ENCODE measurements around the gene ST3GAL5. TPM values are rescaled to one million over a fixed set of nuclear protein-coding genes. Genes with fewer than 3 reads are reported as not detected.
A peak's percentile ranks its signal among the peaks of the same experiment; 100 is the strongest.

Gene ST3GAL5
- total RNA-seq, 1 donor from 2014 or later, result 46.1 TPM

GRCh38 chr2:85819811-85820510, 68.8 kb downstream of the ST3GAL5 start:
- intact Hi-C loops (cut with DNase I), result loop anchor here (1.0 to 10.0 kb wide), 2 partner anchors 185 to 198 kb away; no protein-coding TSS in a partner anchor
- DNase-seq (ENCODE audit: low spot score), result no peak
- no peak for ATAC-seq

DNA sequence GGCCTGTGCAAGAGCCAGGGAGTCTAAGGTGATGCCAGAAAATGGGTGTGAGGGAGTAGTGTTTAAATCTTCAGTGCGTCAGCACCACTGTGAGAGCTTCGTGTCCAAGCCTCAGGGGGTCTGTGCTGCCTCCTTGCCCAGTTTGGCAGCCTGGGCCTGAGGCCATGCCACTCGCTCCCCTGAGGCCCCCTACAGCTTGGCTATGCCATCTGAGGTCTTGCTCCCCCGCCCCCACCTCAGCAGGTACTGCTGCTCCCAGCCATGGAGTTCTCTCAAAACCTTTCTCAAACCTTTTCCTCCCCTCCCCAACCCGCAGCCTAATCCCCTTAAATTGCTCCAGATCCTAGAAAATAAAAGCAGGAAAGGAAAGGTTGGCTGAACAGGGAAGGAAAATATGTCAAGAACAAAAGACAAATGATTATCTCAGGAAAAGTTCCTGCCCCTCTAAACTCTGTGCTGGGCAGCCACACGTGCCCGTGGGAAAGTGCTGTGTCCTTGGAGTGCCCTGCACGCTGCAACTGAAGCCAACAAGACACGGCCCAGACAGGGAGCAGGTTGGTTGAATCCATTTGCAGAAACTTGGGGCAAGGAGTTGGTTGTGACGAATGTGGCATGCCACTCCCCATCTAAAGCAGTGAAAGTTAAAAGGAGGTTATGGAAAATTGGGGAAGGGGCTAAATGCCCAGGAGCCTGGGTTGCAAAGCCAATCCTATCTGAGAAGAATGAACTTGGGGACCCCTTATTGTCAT, 73.8 kb downstream of the ST3GAL5 start:
- no peak for ATAC-seq
- no peak for DNase-seq (ENCODE audit: low spot score)
- intact Hi-C loops (cut with DNase I), result loop anchor here (5.0 to 10.0 kb wide), 2 partner anchors 83 to 180 kb away; no protein-coding TSS in a partner anchor

DNA sequence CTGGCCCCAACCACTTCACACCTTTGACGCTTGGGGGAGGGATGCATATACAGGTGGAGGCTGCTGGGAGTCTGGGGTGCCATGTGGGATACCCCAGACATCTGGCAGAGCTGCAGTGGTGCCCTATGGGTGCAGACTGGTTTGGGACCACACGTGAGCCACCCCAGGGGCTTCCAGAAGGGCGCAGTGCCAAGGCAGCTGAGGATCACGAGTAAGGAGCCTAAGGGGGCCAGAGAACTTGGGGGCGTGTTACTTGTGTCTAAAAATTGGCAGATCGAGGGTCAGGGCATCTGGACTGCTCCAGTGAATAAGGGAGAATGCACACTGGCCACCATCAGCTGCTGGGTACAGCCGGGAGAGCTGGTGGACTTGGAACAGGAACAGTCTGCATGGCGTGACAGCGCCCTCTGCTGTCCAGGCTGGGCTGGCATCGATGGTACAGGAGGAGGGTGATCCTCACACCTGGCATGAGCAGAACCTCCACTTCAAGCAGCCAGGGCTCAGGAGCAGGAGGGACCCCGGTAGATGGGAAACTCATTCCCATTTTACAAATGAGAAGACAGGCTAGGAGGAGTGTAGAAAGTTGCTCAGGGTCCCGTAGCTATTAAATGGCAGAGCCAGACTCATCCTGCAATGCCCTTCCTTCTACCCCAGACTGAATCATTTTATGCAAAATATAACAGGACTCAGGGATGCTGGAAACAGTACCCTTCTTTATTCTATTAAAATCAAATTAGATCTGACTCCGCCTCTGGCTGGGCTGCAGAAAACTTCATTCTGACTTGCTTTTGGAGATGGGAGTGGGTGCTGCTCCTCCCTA, 74.6 kb downstream of the ST3GAL5 start:
- intact Hi-C loops (cut with DNase I), result loop anchor here (5.0 to 10.0 kb wide), 2 partner anchors 82 to 179 kb away; no protein-coding TSS in a partner anchor
- peak; percentile 96 for ATAC-seq

DNA sequence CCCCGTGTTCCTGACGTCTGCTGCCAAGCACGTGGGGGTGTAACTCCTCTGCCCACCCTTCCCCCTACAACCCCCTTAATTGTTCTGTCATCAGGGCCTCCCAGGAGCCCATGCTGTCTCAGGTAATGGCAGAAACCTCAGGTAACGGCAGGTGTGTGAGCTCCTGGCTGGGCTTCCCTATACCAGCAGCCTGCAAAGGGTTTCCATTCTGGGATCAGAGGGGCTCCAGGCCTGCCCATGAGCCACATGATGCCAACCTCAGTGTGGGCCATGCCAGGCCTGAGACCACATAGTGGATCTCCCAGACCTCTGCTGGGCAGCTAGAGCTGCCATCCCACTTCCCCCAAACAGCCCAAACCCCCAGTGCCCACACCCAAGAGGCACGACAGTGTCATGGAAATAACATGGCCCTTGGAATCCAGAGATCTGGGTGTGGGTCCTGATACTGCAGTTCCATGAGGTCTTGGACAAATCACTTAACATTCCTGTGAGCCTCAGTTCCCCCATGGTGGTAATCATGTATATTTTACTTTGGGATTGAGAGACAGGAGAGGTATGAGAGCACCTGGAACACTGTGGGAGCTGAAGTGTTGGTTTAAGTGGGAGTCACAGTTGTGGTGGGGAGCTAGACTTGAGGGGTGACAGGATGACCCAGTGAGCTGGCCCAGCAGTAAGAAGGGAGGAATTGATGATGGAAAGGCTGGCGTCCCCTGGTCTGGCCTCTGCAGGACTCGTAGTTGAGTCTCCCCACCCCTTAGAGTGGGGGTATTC, 75.4 kb downstream of the ST3GAL5 start:
- intact Hi-C loops (cut with DNase I), result loop anchor here (5.0 to 10.0 kb wide), 2 partner anchors 81 to 179 kb away; no protein-coding TSS in a partner anchor
- DNase-seq (ENCODE audit: low spot score), result no peak
- no peak for ATAC-seq

More for the DNA sequence above, 74.6 kb downstream of the ST3GAL5 start:
- peak; percentile 96 for DNase-seq (ENCODE audit: low spot score)

- no peak for ATAC-seq
- intact Hi-C loops (cut with DNase I), result loop anchor here (5.0 to 10.0 kb wide), 2 partner anchors 80 to 177 kb away; no protein-coding TSS in a partner anchor
These were observed 76.6 kb downstream of the ST3GAL5 start for GRCh38 chr2:85812094-85812735.

DNA sequence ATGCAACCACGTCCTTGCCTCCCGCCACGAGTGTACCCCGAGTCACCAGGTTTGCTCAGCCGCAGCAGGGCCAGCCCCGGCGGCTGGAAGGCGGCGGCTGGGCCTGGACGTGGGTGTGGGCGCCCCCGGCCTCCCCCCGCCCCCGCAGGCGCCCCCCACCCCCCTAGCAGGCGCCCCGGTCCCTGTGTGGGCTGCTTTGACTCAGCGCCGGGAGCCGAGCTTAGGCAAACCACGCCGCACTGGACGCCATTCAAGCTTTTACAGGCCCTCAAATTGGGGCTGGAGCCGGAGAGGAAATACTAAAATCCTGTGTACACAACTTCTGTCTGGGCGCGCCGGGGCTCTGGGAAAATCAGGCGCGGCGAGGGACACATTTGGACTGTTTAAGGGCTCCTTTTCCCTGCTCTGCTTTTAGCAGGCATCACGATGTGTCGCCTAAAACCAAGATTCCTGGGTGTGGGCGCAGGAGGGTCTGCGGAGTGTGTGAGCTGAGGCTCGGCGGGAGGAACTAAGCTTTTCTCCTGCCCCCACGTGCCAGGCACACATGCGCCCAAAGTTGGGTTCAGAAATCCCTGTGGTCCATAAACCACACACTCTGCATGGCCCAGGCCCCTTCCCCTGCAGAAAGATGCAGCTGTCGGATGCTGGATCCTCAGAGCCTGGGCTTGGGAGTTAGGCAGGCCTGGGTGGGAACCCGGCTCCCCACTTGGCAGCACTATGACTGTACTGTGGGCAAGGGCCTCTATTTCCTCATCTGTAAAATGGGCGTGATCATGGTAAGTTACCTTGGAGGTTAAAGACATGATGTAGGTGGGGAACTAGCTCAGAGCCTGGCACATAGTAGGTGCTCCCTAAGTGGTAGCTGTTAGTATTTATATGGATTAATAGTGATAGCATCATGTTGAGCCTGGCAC, 77.4 kb downstream of the ST3GAL5 start:
- intact Hi-C loops (cut with DNase I), result loop anchor here (5.0 to 10.0 kb wide), 2 partner anchors 79 to 177 kb away; no protein-coding TSS in a partner anchor
- peak; percentile 33 for ATAC-seq
- peak; percentile 78 for DNase-seq (ENCODE audit: low spot score)

More at GRCh38 chr2:85812094-85812735, 76.6 kb downstream of the ST3GAL5 start:
- DNase-seq (ENCODE audit: low spot score), result no peak

- intact Hi-C loops (cut with DNase I), result loop anchor here (5.0 to 10.0 kb wide), 2 partner anchors 78 to 176 kb away; no protein-coding TSS in a partner anchor
- no peak for ATAC-seq
These were observed 78.2 kb downstream of the ST3GAL5 start for GRCh38 chr2:85810371-85811179.

GRCh38 chr2:85807756-85808155, 81.0 kb downstream of the ST3GAL5 start:
- intact Hi-C loops (cut with DNase I), result no loop called here
- DNase-seq (ENCODE audit: low spot score), result no peak

More at GRCh38 chr2:85810371-85811179, 78.2 kb downstream of the ST3GAL5 start:
- DNase-seq (ENCODE audit: low spot score), result no peak

DNA sequence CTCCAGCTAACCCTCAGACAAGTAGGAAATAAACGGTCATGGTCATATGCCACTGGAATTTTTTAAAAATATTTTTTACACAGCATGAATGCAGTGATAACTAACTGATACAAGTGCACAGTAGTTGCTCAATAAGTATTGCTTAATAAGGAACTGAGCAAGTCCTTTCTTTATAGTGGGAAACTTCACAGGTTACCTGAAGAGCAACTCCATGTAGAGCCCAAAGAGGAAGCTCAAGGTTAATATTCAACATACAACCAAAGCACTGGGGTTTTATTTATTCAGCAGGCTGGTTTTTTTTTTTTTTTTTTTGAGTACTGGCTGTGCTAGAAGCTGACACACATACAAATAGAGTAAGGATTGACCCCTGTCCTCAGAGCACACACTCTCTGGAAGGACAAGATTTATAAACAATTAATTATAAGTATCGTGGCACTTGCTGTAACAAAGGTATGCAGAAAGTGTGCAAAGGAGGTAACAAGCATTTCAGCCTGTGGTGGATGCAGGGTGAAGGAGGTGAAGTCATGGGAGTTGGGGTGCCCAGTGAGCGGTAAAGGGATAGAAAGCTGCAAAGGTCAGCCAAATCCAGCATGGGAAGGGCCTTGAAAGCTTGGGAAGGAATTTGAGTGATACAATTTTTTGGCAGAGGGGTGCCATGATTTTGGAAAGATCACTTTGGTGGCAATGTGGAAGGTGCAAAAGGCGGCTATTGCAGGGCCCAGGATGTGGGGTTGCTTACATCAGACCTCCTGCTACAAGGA, 82.3 kb downstream of the ST3GAL5 start:
- intact Hi-C loops (cut with DNase I), result no loop called here
- no peak for DNase-seq (ENCODE audit: low spot score)
- no peak for ATAC-seq

More at GRCh38 chr2:85807756-85808155, 81.0 kb downstream of the ST3GAL5 start:
- no peak for ATAC-seq

GRCh38 chr2:85804583-85804982, 84.2 kb downstream of the ST3GAL5 start:
- DNase-seq (ENCODE audit: low spot score), result no peak
- ATAC-seq, result peak; percentile 21
- intact Hi-C loops (cut with DNase I), result no loop called here

GRCh38 chr2:85803704-85804425, 84.9 kb downstream of the ST3GAL5 start:
- intact Hi-C loops (cut with DNase I), result no loop called here
- DNase-seq (ENCODE audit: low spot score) (no peak), ATAC-seq (no peak)

DNA sequence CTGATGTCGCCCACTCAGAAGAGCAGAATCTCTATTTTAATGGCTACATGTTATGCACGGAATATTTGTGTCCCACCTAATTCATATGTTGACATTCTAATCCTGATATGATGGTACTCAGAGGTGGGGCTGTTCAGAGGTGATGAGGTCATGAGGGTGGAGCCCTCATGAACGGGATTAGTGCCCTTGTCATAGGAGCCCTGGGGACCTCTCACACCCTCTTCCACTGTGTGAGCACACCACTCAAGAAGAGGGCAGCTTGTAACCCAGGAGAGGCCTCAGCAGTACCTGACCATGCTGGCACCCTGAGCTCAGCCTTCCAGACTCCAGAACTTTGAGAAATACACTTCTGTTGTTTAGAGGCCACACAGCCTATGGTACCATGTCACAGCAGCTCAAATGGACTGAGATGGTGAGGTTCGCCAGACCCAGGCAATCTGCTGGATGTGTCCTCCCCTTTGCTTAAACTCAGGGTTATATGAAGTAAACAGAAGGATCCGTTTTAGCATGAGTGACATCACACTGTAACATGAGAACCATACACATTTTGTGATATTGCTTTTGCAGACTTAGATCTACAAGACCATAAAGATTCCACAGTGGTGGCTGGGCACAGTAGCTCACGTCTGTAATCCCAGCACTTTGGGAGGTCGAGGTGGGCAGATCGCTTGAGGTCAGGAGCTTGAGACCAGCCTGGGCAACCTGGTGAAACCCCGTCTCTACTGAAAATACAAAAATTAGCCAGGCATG, 86.3 kb downstream of the ST3GAL5 start:
- no peak for ATAC-seq
- intact Hi-C loops (cut with DNase I), result no loop called here
- DNase-seq (ENCODE audit: low spot score), result no peak

DNA sequence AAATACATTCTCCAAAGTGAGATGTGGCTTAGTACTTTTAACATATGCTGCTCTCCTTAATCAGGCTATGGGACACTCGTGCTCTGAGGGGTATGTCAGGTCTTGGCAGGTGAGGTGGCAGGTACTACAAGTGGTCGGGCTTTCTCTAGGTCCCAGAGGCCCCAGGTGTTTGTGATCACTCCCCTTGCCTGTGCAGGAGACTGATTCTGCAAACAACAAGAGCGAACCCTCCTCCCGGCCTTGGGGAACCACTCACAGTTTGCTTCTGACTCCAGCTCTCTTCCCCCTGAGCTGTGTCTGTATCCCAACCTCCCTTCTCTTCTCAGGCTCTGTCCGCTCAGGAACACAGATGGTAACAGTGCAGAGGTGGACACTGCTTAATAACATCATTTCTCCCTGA, 86.9 kb downstream of the ST3GAL5 start:
- no peak for ATAC-seq
- DNase-seq (ENCODE audit: low spot score), result no peak
- intact Hi-C loops (cut with DNase I), result no loop called here

- intact Hi-C loops (cut with DNase I), result no loop called here
- DNase-seq (ENCODE audit: low spot score), result no peak
These were observed 88.2 kb downstream of the ST3GAL5 start for GRCh38 chr2:85800586-85800985.

More at GRCh38 chr2:85800586-85800985, 88.2 kb downstream of the ST3GAL5 start:
- no peak for ATAC-seq
